ENCODE results near the gene LINGO1. TPM values are rescaled to one million over a fixed set of nuclear protein-coding genes. Genes with fewer than 3 reads are reported as not detected.

Gene LINGO1
- total and polyA plus RNA-seq, 2 donors (not counting 3 experiments of a cell fraction or from before 2014, with no cell fraction given), result 0.15 to 0.33 TPM

GRCh38 chr15:77676569-77677375, 44.1 kb upstream of the LINGO1 start:
- H2AFZ ChIP-seq (ENCODE audit: low read depth, low read length), result no peak overlapping the region
- ChIA-PET CTCF (no interaction called here), POLR2A (no interaction called here)
- DNase-seq (ENCODE audit: low read depth, low spot score) (no peak), FAIRE-seq (no peak)
- no peak overlapping the region for H3K27ac ChIP-seq (ENCODE audit: insufficient read depth, low read depth, low read length)
- TF ChIP-seq GATA2 (IDR thresholded peaks at IDR 0.05; ENCODE audit: insufficient read depth, insufficient read length, low read depth, low read length) (no peak), EZH2 (IDR thresholded peaks at IDR 0.05; ENCODE audit: borderline replicate concordance, low read depth, low read length, severe bottlenecking) (no peak), CTCF (IDR thresholded peaks at IDR 0.05; ENCODE audit: extremely low read depth in 1 of 2, insufficient read depth in 1 of 2, low read depth in 1 of 2, low read length in 2 of 2) (no peak), POLR2A (IDR thresholded peaks at IDR 0.05; ENCODE audit: low read depth, low read length) (no peak), MYC (IDR thresholded peaks at IDR 0.05; ENCODE audit: low read depth, low read length) (no peak), JUN (IDR thresholded peaks at IDR 0.05; ENCODE audit: borderline replicate concordance, insufficient read depth, insufficient read length, low read depth) (no peak), MAX (IDR thresholded peaks at IDR 0.05; ENCODE audit: insufficient read depth, insufficient read length) (no peak), POLR2AphosphoS5 (IDR thresholded peaks at IDR 0.05; ENCODE audit: insufficient read depth, low read depth, low read length) (no peak), FOS (IDR thresholded peaks at IDR 0.05; ENCODE audit: borderline replicate concordance, insufficient read depth, low read length) (no peak)
- H3K27me3 ChIP-seq (ENCODE audit: control insufficient read depth in 2 of 2, insufficient read depth in 2 of 2, low read length in 2 of 2), result peaks cover 2 to 6% of the 10 kb centered on the region in 2 experiments
- H3K4me2 ChIP-seq (ENCODE audit: insufficient read depth, low read length), result no peak overlapping the region
- H3K36me3 ChIP-seq (ENCODE audit: control insufficient read depth in 2 of 2, extremely low read depth in 1 of 2, insufficient read depth in 2 of 2, low read length in 2 of 2), result no peaks in the 10 kb centered on the region
- no peaks in the 10 kb centered on the region for H3K79me2 ChIP-seq (ENCODE audit: control insufficient read depth, insufficient read depth, low read length)
- no TSS peak for BruUV-seq (replicated peaks)
- H3K4me3 ChIP-seq (replicated peaks in 1 of 3; ENCODE audit: insufficient read depth in 1 of 3, low read depth in 1 of 3, low read length in 3 of 3), result no peak overlapping the region
- no peaks in the 10 kb centered on the region for H3K9me1 ChIP-seq (replicated peaks; ENCODE audit: control insufficient read depth, extremely low read depth, insufficient read depth, low read length)
- H4K20me1 ChIP-seq (replicated peaks; ENCODE audit: control insufficient read depth, extremely low read depth, insufficient read depth, low read length), result no peaks in the 10 kb centered on the region
- H3K9ac ChIP-seq (replicated peaks; ENCODE audit: extremely low read depth, insufficient read depth, low read length), result no peak overlapping the region
- no peaks in the 10 kb centered on the region for H3K4me1 ChIP-seq (ENCODE audit: control insufficient read depth, extremely low read depth, insufficient read depth, low read length)
- H3K9me3 ChIP-seq (replicated peaks; ENCODE audit: control insufficient read depth, insufficient read depth, low read length), result no peaks in the 10 kb centered on the region
- dilution Hi-C loops (cut with MboI; ENCODE audit: extremely low pct_ligation_motif_present, low sequenced_read_pairs) (no loop called here), intact Hi-C loops (cut with micrococcal nuclease) (no loop called here)

Data from endothelial cell of umbilical vein (primary cell).